ENCODE results near the gene RSPH3. TPM values are rescaled to one million over a fixed set of nuclear protein-coding genes. Genes with fewer than 3 reads are reported as not detected.

RSPH3 gene
- total RNA-seq, 1 experiment from 2014 or later, result 24.7 TPM

DNA sequence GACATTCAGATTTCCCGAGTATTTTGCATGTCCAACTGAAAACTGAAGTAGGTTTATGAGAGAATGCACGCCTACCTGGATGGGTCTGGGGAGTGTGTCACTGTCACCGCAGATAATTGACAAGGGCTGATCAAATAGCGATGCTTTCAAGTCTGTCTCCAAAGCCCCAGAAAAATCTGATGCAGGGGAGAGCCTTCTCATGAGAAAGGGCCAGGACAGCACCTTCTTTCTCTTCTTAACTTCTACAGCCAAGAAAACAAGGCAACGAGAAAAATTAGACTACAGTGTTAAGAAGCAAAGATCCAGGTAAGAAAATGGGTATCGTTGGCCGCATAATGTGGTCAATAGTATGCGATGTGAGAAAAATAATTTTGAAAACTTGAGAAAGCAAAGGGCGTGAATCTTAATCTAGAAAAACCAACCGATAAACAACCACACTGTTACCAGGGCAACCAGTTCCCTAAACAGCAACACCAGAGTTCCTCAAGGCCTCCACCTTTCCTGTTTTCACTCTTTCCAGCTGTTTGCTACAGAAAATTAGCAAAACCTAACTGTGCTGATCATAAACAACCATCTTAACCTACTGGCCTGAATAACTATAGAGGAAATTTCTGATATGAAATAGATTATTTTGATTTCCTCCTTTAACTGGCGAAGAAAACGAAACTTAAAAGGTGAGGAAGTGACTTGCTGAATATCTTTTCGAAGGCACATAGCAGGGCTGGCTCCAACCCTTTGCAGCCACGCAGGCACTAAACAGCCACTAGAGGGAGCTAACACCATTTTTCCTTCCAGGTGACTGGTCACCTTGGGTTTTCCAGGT is 42.2 kb upstream of the RSPH3 start:
- no peaks in the 10 kb centered on the region for H4K20me1 ChIP-seq (ENCODE audit: insufficient read depth)
- no peaks in the 10 kb centered on the region for H3K79me2 ChIP-seq (ENCODE audit: insufficient read depth, low read length)
- peak overlapping the region; percentile 40 for H3K9ac ChIP-seq (ENCODE audit: low read length)
- H3K9me2 ChIP-seq (ENCODE audit: insufficient read depth), result no peaks in the 10 kb centered on the region
- ATAC-seq (peak; percentile 99), DNase-seq (ENCODE audit: low read depth, low spot score) (peak; percentile 68)
- intact Hi-C loops (cut with micrococcal nuclease), result loop anchor here (1.0 kb wide), 2 partner anchors 62 to 92 kb away; no protein-coding TSS in a partner anchor
- H3K4me3 ChIP-seq (replicated peaks in 1 of 2; ENCODE audit: low read depth in 1 of 2, low read length in 2 of 2), result 0 out of 4 replicates have a peak overlapping the region, but pooled peaks of 1 of the 2 experiments have one; percentile 10
- no peaks in the 10 kb centered on the region for H3K27me3 ChIP-seq (ENCODE audit: insufficient read depth, low read length)
- no peak overlapping the region for H3K27ac ChIP-seq (ENCODE audit: low read depth, low read length)
- H3K36me3 ChIP-seq (ENCODE audit: control insufficient read depth in 1 of 2, insufficient read depth in 2 of 2, low read length in 2 of 2), result no peaks in the 10 kb centered on the region
- no peak for TF ChIP-seq ELF1 (IDR thresholded peaks at IDR 0.05; ENCODE audit: borderline replicate concordance, low read depth)
- TF ChIP-seq CBX3 (IDR thresholded peaks at IDR 0.05; ENCODE audit: low read depth), result peak; percentile 82
- no peak for TF ChIP-seq ZFX (IDR thresholded peaks at IDR 0.05)
- TF ChIP-seq POLR2AphosphoS5 (IDR thresholded peaks at IDR 0.05; ENCODE audit: low read depth, low read length), result no peak
- no peak for TF ChIP-seq CEBPB (IDR thresholded peaks at IDR 0.05; ENCODE audit: low read depth)
- TF ChIP-seq TCF7L2 (IDR thresholded peaks at IDR 0.05; ENCODE audit: borderline replicate concordance, extremely low read depth, insufficient read depth, insufficient read length), result no peak
- no peak for TF ChIP-seq JUND (IDR thresholded peaks at IDR 0.05)
- TF ChIP-seq, protein P1, sequence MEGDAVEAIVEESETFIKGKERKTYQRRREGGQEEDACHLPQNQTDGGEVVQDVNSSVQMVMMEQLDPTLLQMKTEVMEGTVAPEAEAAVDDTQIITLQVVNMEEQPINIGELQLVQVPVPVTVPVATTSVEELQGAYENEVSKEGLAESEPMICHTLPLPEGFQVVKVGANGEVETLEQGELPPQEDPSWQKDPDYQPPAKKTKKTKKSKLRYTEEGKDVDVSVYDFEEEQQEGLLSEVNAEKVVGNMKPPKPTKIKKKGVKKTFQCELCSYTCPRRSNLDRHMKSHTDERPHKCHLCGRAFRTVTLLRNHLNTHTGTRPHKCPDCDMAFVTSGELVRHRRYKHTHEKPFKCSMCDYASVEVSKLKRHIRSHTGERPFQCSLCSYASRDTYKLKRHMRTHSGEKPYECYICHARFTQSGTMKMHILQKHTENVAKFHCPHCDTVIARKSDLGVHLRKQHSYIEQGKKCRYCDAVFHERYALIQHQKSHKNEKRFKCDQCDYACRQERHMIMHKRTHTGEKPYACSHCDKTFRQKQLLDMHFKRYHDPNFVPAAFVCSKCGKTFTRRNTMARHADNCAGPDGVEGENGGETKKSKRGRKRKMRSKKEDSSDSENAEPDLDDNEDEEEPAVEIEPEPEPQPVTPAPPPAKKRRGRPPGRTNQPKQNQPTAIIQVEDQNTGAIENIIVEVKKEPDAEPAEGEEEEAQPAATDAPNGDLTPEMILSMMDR (IDR thresholded peaks at IDR 0.05 in 2 of 3, conservative IDR thresholded peaks at IDR 0.05 in 1 of 3; ENCODE audit: borderline replicate concordance in 1 of 3, insufficient read depth in 1 of 3, low read depth in 2 of 3, low read length in 2 of 3), result peak; percentile 86 to 99 (median 98)
- no peak for TF ChIP-seq POLR2A (IDR thresholded peaks at IDR 0.05; ENCODE audit: borderline replicate concordance, extremely low read depth, insufficient read depth, insufficient read length)
- TF ChIP-seq, protein P2, sequence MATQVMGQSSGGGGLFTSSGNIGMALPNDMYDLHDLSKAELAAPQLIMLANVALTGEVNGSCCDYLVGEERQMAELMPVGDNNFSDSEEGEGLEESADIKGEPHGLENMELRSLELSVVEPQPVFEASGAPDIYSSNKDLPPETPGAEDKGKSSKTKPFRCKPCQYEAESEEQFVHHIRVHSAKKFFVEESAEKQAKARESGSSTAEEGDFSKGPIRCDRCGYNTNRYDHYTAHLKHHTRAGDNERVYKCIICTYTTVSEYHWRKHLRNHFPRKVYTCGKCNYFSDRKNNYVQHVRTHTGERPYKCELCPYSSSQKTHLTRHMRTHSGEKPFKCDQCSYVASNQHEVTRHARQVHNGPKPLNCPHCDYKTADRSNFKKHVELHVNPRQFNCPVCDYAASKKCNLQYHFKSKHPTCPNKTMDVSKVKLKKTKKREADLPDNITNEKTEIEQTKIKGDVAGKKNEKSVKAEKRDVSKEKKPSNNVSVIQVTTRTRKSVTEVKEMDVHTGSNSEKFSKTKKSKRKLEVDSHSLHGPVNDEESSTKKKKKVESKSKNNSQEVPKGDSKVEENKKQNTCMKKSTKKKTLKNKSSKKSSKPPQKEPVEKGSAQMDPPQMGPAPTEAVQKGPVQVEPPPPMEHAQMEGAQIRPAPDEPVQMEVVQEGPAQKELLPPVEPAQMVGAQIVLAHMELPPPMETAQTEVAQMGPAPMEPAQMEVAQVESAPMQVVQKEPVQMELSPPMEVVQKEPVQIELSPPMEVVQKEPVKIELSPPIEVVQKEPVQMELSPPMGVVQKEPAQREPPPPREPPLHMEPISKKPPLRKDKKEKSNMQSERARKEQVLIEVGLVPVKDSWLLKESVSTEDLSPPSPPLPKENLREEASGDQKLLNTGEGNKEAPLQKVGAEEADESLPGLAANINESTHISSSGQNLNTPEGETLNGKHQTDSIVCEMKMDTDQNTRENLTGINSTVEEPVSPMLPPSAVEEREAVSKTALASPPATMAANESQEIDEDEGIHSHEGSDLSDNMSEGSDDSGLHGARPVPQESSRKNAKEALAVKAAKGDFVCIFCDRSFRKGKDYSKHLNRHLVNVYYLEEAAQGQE (IDR thresholded peaks at IDR 0.05; ENCODE audit: low read depth), result no peak
- TF ChIP-seq RAD21 (IDR thresholded peaks at IDR 0.05; ENCODE audit: low read depth), result peak; percentile 82
- TF ChIP-seq, protein P3, sequence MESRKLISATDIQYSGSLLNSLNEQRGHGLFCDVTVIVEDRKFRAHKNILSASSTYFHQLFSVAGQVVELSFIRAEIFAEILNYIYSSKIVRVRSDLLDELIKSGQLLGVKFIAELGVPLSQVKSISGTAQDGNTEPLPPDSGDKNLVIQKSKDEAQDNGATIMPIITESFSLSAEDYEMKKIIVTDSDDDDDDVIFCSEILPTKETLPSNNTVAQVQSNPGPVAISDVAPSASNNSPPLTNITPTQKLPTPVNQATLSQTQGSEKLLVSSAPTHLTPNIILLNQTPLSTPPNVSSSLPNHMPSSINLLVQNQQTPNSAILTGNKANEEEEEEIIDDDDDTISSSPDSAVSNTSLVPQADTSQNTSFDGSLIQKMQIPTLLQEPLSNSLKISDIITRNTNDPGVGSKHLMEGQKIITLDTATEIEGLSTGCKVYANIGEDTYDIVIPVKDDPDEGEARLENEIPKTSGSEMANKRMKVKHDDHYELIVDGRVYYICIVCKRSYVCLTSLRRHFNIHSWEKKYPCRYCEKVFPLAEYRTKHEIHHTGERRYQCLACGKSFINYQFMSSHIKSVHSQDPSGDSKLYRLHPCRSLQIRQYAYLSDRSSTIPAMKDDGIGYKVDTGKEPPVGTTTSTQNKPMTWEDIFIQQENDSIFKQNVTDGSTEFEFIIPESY (IDR thresholded peaks at IDR 0.05; ENCODE audit: extremely low read depth, insufficient replicate concordance, low read length), result no peak
- no peak for TF ChIP-seq ZNF274 (IDR thresholded peaks at IDR 0.05; ENCODE audit: low read depth, low read length)
- no peak for TF ChIP-seq FOSL1 (IDR thresholded peaks at IDR 0.05; ENCODE audit: low read depth)
- H3K4me1 ChIP-seq (ENCODE audit: control insufficient read depth in 1 of 2, insufficient read depth in 2 of 2, low read length in 2 of 2), result peaks cover 0 to 11% of the 10 kb centered on the region in 2 experiments; a peak in 2 of 4 replicates
- CTCF ChIA-PET, result interaction anchor here (0.8 to 2.3 kb wide), 13 partner anchors 8 to 828 kb away, joined by 3 to 24 read pairs (median 6); no protein-coding TSS in a partner anchor
- no TSS peak for BruUV-seq (replicated peaks)
- RAD21 ChIA-PET (ENCODE audit: low non-redundant PET in 1 of 2, low total read pairs in 2 of 2, uncharacterized antibody in 2 of 2, unreplicated experiment in 2 of 2), result no interaction called here
- peak overlapping the region; percentile 36 for H2AFZ ChIP-seq (ENCODE audit: low read depth, low read length, poor library complexity, severe bottlenecking)
- POLR2A ChIA-PET, result interaction anchor here (1.6 to 1.9 kb wide), 2 partner anchors 67 to 92 kb away, joined by 4 to 5 read pairs; no protein-coding TSS in a partner anchor
- peak overlapping the region; percentile 60 for H3K4me2 ChIP-seq (ENCODE audit: low read length)
- H3K9me3 ChIP-seq (ENCODE audit: control insufficient read depth in 1 of 2, insufficient read depth in 1 of 2, low read depth in 1 of 2, low read length in 2 of 2), result no peaks in the 10 kb centered on the region

All from HCT116 (cell line).